Heart left ventricle (tissue), 16 donors: ENCODE measurements around the gene HSD17B1. TPM values are rescaled to one million over a fixed set of nuclear protein-coding genes. Genes with fewer than 3 reads are reported as not detected.

Source experiments
- ATAC-seq, 4 donors: fragments of 200-7000 bp; cut with Tn5 transposase; one replicate each; pipeline ENCODE4 v1.9.1; 2020 to 2022; ENCODE audit warnings: moderate library complexity in 4 of 4, mild to moderate bottlenecking in 3 of 4, moderate number of reproducible peaks in 1 of 4
- DNase-seq, 5 donors: peaks; one replicate each; pipeline ENCODE4 v3.0.0-alpha.2; 2020
- H3K27ac ChIP-seq, 12 donors: fragments of 200-600 bp; sonication (generic) in 4 of 12; one replicate each; pipeline versions ENCODE4 v1.5.0 to v1.8.0; 2016 to 2022; ENCODE audit warnings: mild to moderate bottlenecking in 2 of 12
- H3K27me3 ChIP-seq, 9 donors: fragments of 200-600 bp; sonication (generic) in 2 of 9; one replicate each; pipeline versions ENCODE4 v1.5.1 to v1.8.0; 2016 to 2022; ENCODE audit warnings: mild to moderate bottlenecking in 3 of 9
- H3K36me3 ChIP-seq, 9 donors: fragments of 200-600 bp; sonication (generic) in 2 of 9; one replicate each; pipeline versions ENCODE4 v1.5.0 to v1.8.0; 2018 to 2022; ENCODE audit warnings: mild to moderate bottlenecking in 2 of 9
- H3K4me1 ChIP-seq, 12 donors: fragments of 200-600 bp; sonication (generic) in 4 of 12; one replicate each; pipeline versions ENCODE4 v1.5.0 to v1.8.0; 2016 to 2022; ENCODE audit warnings: mild to moderate bottlenecking in 3 of 12
- H3K4me3 ChIP-seq, 12 donors: fragments of 200-600 bp; sonication (generic) in 4 of 12; one replicate each; pipeline versions ENCODE4 v1.5.0 to v1.8.0; 2017 to 2022; ENCODE audit warnings: mild to moderate bottlenecking in 9 of 12, moderate library complexity in 4 of 12
- H3K9me3 ChIP-seq, 12 donors: fragments of 200-600 bp; sonication (generic) in 4 of 12; one replicate each; pipeline versions ENCODE4 v1.5.0 to v1.8.0; 2016 to 2022; ENCODE audit warnings: mild to moderate bottlenecking in 1 of 12
- CTCF ChIP-seq, 12 donors: fragments of 200-600 bp; sonication (generic) in 4 of 12; IDR thresholded peaks; one replicate each; pipeline versions ENCODE4 v1.5.0 to v1.8.0; 2018 to 2022; ENCODE audit warnings: antibody characterized with exemption in 12 of 12, mild to moderate bottlenecking in 5 of 12
- POLR2A ChIP-seq, 2 donors: fragments of 450-650 bp; IDR thresholded peaks; one replicate each; pipeline ENCODE4 v1.6.1; 2017; ENCODE audit warnings: antibody characterized with exemption in 2 of 2, mild to moderate bottlenecking in 2 of 2, moderate library complexity in 2 of 2
- WGBS, 4 donors: extraction: QIAGEN DNeasy Blood & Tissue Kit in 2 of 4; methylation state at CpG; one replicate each; pipeline versions ENCODE4 v1.1.5 to v1.1.7; 2013 to 2018; 5-methylcytosine and 5-hydroxymethylcytosine counted together
- intact Hi-C, 10 donors: fragments of 100-400 bp; cut with DNase I; formaldehyde crosslinking; loops; one replicate each; pipeline versions ENCODE4 v1.11.1 to v1.14.2; 2022
- polyA plus RNA-seq, 2 donors: library from polyadenylated mRNA; stranded (reverse); fragments of 200-250 nt; gene quantifications; one replicate each; pipeline ENCODE4 v1.2.3, GENCODE V29; 2013
- total RNA-seq, 9 donors: library from RNA; depleted of rRNA in 2 of 9; stranded (reverse); fragments of >200 nt in 2 of 9; fragmentation: NEBNext Ultra II Directional in 3 of 9; extraction: Animal tissue kit (Norgen Biotek cat#: 25700) in 3 of 9; gene quantifications; one replicate each; pipeline versions ENCODE4 v1.1.0 to v1.2.4, GENCODE V29; 2016 to 2023
- donor health status: ischemic (EF 13 %, LVEDD 7.1; RV severe dilation, severe dysfunction).
- donor health status: healthy with polysubstance abuse.
- donor health status: DM: no; HTN: yes; CAD: no.
- donor health status: DM: no; HTN: no; CAD: no.
- donor health status: ischemic (EF 25% LVEDD 6.9; RV normal size, moderate dysfunction).
- donor health status: ischemic (EF 25% LVEDD 5.7; RV mildly dilated, moderate dysfunction).
- donor health status: healthy.
- donor health status: DM: yes; HTN: yes; CAD: no.
- donor health status: ischemic (EF 35%, LVEDD 5.7; RV mildly dilated, moderate dysfunction).
- donor health status: nonischemic (EF 11% LVEDD 7.7; RV severe dilation, severe dysfunction).
- donor health status: DM: yes; HTN: yes; CAD: no.
- donor health status: PGD.
- donor health status: ischemic (EF 29% LVEDD 5.4; RV normal size, mild dysfunction).
- donor health status: nonischemic (EF 23%, LVEDD 6.1; RV moderate dilation, normal function).

HSD17B1 gene
- total and polyA plus RNA-seq, 11 donors, result 0.32 to 1.8 (median 1.1) TPM; not detected in 1

DNA sequence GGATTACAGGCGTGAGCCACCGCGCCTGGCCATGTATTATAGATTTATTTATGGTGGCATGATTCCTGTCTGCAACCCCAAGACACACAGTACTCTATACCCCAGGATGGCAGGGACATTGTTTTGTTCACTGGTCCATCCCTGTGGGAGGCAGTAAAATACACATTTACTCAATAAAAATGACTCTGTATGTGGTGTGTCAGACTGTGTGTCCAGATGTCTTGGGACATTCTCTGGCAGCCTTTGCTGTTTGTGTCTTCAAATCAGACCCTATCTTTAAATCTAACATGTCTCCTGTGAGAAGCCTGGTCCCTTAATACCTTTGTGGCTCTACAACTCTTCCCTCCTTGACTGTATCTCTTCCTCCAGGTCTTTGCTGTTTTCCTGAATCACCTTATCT, 7.5 kb downstream of the HSD17B1 start:
- no peak for DNase-seq
- no peak overlapping the region for H3K27ac ChIP-seq
- H3K9me3 ChIP-seq, result no peaks in the 10 kb centered on the region
- H3K4me1 ChIP-seq, result peaks cover 10 to 37% (median 28%) of the 10 kb centered on the region in 12 donors
- 86 to 97% (median 92%) methylated on average over 3 of the region's 3 CpGs for WGBS, 4 donors
- H3K36me3 ChIP-seq, result peaks cover 0 to 15% (median 10%) of the 10 kb centered on the region in 9 donors
- no peak for TF ChIP-seq POLR2A (IDR thresholded peaks at IDR 0.05)
- TF ChIP-seq CTCF (IDR thresholded peaks at IDR 0.05), result no peak
- intact Hi-C loops, result no loop called here
- no peak for ATAC-seq
- no peak overlapping the region for H3K4me3 ChIP-seq
- no peaks in the 10 kb centered on the region for H3K27me3 ChIP-seq

- Histone ChIP-seq H3K9me3 (no peaks in the 10 kb centered on the region), H3K27me3 (no peaks in the 10 kb centered on the region), H3K27ac (peak within 1 kb of the TSS; percentile 54 to 90 (median 80)), H3K4me3 (peak within 1 kb of the TSS; percentile 55 to 95 (median 86)), H3K36me3 (peaks cover 0 to 25% (median 19%) of the 10 kb centered on the region in 9 donors), H3K4me1 (peaks cover 10 to 42% (median 31%) of the 10 kb centered on the region in 12 donors)
- TF ChIP-seq POLR2A (IDR thresholded peaks at IDR 0.05) (peak in 1 of 2 donors; percentile 41), CTCF (IDR thresholded peaks at IDR 0.05) (no peak)
- peak; percentile 97 to 98 (median 98) for DNase-seq
- ATAC-seq, result peak; percentile 81 to 88 (median 84)
- intact Hi-C loops, result no loop called here
- 0 to 1% (median 0%) methylated on average over 20 to 26 of the region's 26 CpGs for WGBS, 4 donors
These were observed 9.2 kb downstream of the HSD17B1 start, which contains the start of gene COASY for GRCh38 chr17:42561897-42562387. COASY (plus strand) TSS chr17:42562148; CDS start chr17:42562623, 475 bp downstream.

DNA sequence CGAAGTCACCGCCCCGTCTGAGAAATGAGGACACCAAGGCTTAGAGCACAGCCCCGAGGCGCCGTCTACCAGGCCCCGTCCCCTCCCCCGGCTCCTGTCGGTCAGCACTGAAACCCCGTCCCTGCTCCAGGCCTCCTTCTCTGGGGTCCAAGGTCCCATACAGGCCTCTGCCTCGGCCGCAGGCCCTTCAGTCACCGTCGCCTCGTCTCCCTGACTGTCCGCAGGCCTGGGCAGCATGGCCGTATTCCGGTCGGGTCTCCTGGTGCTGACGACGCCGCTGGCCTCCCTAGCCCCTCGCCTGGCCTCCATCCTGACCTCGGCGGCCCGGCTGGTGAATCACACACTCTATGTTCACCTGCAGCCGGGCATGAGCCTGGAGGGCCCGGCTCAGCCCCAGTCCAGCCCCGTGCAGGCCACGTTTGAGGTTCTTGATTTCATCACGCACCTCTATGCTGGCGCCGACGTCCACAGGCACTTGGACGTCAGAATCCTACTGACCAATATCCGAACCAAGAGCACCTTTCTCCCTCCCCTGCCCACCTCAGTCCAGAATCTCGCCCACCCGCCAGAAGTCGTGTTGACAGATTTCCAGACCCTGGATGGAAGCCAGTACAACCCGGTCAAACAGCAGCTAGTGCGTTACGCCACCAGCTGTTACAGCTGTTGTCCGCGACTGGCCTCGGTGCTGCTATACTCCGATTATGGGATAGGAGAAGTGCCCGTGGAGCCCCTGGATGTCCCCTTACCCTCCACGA, 9.8 kb downstream of the HSD17B1 start:
- peak in 1 of 5 donors; percentile 67 for DNase-seq

More for the DNA sequence above, 9.8 kb downstream of the HSD17B1 start:
- Histone ChIP-seq H3K4me1 (peaks cover 10 to 45% (median 34%) of the 10 kb centered on the region in 12 donors), H3K36me3 (peaks cover 0 to 25% (median 19%) of the 10 kb centered on the region in 9 donors), H3K4me3 (peak overlapping the region; percentile 55 to 95 (median 86)), H3K27ac (peak overlapping the region; percentile 16 to 90 (median 80)), H3K27me3 (no peaks in the 10 kb centered on the region), H3K9me3 (no peaks in the 10 kb centered on the region)
- no peak for ATAC-seq
- WGBS, 4 donors, result 8 to 11% (median 8%) methylated on average over 28 to 48 of the region's 48 CpGs
- TF ChIP-seq CTCF (IDR thresholded peaks at IDR 0.05) (no peak), POLR2A (IDR thresholded peaks at IDR 0.05) (no peak)
- intact Hi-C loops, result no loop called here
